GM21515 (cell line): ENCODE data around the gene NINJ1.
"Not testable (repeated sequence)": the region's sequence is repeated elsewhere in the genome, so short reads cannot be mapped to it uniquely, and the experiment has no call there.

Source experiments
- ATAC-seq: cut with Tn5 transposase; IDR thresholded peaks from one replicate; pipeline ENCODE4 v1.9.1; 2021; ENCODE audit not compliant: unreplicated experiment

Gene NINJ1

GRCh38 chr9:93161786-93162562, 27.9 kb upstream of the NINJ1 start:
- ATAC-seq, result no peak

- peak; percentile 83 for ATAC-seq
Observed at GRCh38 chr9:93159601-93160471, 25.8 kb upstream of the NINJ1 start.

- ATAC-seq, result no peak
Observed at GRCh38 chr9:93156475-93157008, 22.5 kb upstream of the NINJ1 start.

GRCh38 chr9:93155716-93156474, 21.8 kb upstream of the NINJ1 start:
- no peak for ATAC-seq

GRCh38 chr9:93154293-93154903, 20.3 kb upstream of the NINJ1 start:
- ATAC-seq, result no peak

- ATAC-seq, result no peak
Observed at GRCh38 chr9:93151097-93151784, 17.2 kb upstream of the NINJ1 start.

GRCh38 chr9:93149361-93149760, 15.3 kb upstream of the NINJ1 start:
- ATAC-seq, result no peak

GRCh38 chr9:93148721-93149120, 14.7 kb upstream of the NINJ1 start:
- ATAC-seq, result no peak

- no peak for ATAC-seq
Observed at GRCh38 chr9:93147632-93148031, 13.6 kb upstream of the NINJ1 start.

GRCh38 chr9:93146696-93147095, 12.6 kb upstream of the NINJ1 start:
- ATAC-seq, result not testable (repeated sequence)

- ATAC-seq, result no peak
Observed at GRCh38 chr9:93143830-93144530, 9.9 kb upstream of the NINJ1 start.

- ATAC-seq, result no peak
Observed at GRCh38 chr9:93141771-93142483, 7.9 kb upstream of the NINJ1 start.

GRCh38 chr9:93139365-93140182, 5.5 kb upstream of the NINJ1 start:
- ATAC-seq, result no peak

- ATAC-seq, result no peak
Observed at GRCh38 chr9:93138171-93138764, 4.2 kb upstream of the NINJ1 start.

GRCh38 chr9:93137362-93137761, 3.3 kb upstream of the NINJ1 start:
- ATAC-seq, result no peak

- no peak for ATAC-seq
Observed at GRCh38 chr9:93136011-93136440, 2.0 kb upstream of the NINJ1 start.

GRCh38 chr9:93134740-93135444, 841 bp upstream of the NINJ1 start:
- no peak for ATAC-seq
